Measurements from ENCODE around the gene SLC12A4. TPM values are rescaled to one million over a fixed set of nuclear protein-coding genes. Genes with fewer than 3 reads are reported as not detected.
"Not testable (repeated sequence)": the region's sequence is repeated elsewhere in the genome, so short reads cannot be mapped to it uniquely, and the experiment has no call there.

SLC12A4 gene
- total and polyA plus RNA-seq, 9 donors: 27.7 to 85.6 (median 48.7) TPM

DNA sequence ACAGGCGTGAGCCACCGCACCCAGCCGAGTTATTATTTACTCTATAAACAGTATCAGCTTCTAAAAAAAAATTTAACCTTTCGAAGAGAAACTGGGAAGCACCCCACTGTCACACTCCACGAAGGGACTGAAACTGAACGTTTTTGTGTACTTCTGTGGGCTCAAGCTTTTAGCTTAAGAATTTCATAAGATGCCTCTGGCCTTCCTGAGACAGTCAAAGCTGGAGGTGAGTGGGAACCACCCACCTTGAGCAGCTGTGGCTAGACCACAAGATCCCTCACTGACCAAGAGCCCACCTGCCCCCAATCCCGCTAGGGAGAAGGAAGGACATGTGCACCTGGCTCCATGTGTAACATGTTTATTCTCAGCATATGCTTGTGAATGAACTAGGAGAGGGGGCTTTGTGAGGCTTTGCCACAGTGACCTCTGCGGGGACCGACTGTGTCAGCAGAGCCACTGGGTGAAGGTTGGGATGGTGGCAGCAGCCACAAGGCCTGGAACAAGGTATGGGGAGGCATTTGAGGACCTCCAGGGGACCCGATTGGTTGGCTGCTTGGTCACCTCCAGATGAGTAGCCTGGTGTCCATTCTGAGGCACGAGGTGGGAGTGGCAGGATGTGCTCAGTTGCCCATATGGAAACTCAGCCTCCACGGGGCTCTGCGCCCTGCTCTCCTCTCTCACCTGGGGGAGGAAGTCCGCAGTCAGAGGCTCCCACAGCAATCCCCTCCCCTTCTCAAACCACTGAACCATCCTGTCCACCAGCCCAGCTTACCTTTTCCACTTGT lies 7.1 kb upstream of the SLC12A4 start:
- TF ChIP-seq EP300 (IDR thresholded peaks at IDR 0.05): no peak
- TF ChIP-seq, protein P1, sequence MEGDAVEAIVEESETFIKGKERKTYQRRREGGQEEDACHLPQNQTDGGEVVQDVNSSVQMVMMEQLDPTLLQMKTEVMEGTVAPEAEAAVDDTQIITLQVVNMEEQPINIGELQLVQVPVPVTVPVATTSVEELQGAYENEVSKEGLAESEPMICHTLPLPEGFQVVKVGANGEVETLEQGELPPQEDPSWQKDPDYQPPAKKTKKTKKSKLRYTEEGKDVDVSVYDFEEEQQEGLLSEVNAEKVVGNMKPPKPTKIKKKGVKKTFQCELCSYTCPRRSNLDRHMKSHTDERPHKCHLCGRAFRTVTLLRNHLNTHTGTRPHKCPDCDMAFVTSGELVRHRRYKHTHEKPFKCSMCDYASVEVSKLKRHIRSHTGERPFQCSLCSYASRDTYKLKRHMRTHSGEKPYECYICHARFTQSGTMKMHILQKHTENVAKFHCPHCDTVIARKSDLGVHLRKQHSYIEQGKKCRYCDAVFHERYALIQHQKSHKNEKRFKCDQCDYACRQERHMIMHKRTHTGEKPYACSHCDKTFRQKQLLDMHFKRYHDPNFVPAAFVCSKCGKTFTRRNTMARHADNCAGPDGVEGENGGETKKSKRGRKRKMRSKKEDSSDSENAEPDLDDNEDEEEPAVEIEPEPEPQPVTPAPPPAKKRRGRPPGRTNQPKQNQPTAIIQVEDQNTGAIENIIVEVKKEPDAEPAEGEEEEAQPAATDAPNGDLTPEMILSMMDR (IDR thresholded peaks at IDR 0.05): no peak
- intact Hi-C loops (cut with DNase I): no loop called here
- Histone ChIP-seq H3K27me3 (no peaks in the 10 kb centered on the region), H3K27ac (no peak overlapping the region), H3K36me3 (no peaks in the 10 kb centered on the region), H3K4me1 (ENCODE audit: insufficient read depth) (no peaks in the 10 kb centered on the region), H3K9me3 (no peaks in the 10 kb centered on the region), H3K4me3 (no peak overlapping the region)
- DNase-seq: no peak
- WGBS, 3 donors: 61 to 76% (median 64%) methylated on average over 14 of the region's 14 CpGs

DNA sequence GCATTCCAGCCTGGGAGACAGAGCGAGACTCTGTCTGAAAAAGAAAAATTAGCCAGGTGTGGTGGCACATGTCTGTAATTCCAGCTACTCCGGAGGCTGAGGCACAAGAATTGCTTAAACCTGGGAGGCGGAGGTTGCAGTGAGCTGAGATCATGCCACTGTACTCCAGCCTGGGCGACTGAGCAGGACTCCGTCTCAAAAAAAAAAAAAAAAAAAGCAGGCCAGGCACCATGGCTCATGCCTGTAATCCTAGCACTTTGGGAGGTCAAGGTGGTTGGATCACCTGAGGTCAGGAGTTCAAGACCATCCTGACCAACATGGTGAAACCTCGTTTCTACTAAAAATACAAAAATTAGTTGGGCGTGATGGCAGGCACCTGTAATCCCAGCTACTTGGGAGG lies 3.8 kb upstream of the SLC12A4 start:
- H3K9me3 ChIP-seq; H3K27me3 ChIP-seq; H3K4me3 ChIP-seq; DNase-seq; H3K27ac ChIP-seq; H3K4me1 ChIP-seq (ENCODE audit: insufficient read depth); H3K36me3 ChIP-seq; intact Hi-C loops (cut with DNase I): not testable (repeated sequence)
- 82 to 85% (median 85%) methylated on average over 7 of the region's 7 CpGs for WGBS, 3 donors

DNA sequence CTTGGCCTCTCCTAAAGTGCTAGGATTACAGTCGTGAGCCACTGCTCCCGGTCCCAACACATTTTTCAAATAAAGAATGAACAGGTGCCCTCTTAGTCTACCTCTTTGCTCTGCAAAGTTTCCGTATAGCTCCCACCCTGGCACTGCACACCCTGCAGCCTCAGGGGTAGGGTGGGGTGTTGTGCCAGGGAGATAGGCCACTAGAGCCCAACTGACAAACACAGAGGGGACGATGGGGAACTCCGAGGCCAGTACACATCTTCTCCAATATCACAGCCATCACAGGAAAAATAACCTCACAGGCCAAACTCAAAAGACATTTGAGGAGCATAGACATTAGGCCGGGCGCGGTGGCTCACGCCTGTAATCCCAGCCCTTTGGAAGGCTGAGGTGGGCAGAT lies 2.7 kb upstream of the SLC12A4 start:
- DNase-seq: no peak
- intact Hi-C loops (cut with DNase I): no loop called here
- 93 to 96% (median 95%) methylated on average over 9 of the region's 9 CpGs for WGBS, 3 donors

DNA sequence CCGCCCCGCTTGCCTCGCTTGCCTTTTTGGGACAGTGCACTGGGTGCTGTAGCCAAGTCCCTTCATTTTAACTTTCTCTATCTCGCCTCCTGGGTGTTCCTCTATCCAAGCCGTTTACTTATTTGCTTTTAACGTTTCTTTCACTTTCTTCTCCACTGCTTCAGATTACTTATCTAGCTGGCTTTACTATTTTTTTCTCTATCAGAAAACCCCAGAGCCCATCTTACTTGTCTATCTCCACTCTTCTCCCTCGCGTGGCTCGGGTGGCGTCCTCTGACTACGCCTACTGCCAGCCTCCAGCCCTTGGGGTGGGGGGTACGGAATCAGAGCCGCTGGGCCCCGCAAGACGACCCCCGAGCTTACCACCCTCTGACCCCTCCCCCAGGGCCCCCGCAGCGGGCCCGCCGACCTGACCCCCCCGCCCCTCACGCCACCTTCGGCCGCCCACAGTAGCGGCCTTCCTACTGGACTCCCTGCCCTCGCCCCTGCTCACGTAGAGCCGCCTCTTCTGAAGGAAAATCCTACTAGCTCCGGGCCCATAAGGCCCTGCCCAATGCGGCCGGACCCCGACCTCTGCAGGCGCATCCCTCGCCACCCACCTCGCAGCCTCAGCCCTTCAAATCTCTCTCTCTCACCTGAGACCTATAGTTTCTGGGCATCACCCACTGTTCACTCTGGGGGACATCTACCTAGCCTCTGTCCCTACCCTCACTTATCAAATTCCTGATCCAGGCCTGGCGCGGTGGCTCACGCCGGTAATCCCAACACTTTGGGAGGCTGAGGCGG lies 1.0 kb upstream of the SLC12A4 start:
- Histone ChIP-seq H3K4me1 (ENCODE audit: insufficient read depth) (peaks cover 11% of the 10 kb centered on the region), H3K27me3 (no peaks in the 10 kb centered on the region), H3K27ac (peak overlapping the region; percentile 16 to 86), H3K9me3 (no peaks in the 10 kb centered on the region), H3K36me3 (no peaks in the 10 kb centered on the region), H3K4me3 (peak overlapping the region; percentile 68)
- intact Hi-C loops (cut with DNase I): no loop called here
- peak in 2 of 5 donors; percentile 54 to 58 for DNase-seq
- TF ChIP-seq POLR2A (IDR thresholded peaks at IDR 0.05) (no peak), EP300 (IDR thresholded peaks at IDR 0.05) (no peak)
- TF ChIP-seq, protein P1 (IDR thresholded peaks at IDR 0.05): no peak
- WGBS, 3 donors: 29 to 35% (median 32%) methylated on average over 40 of the region's 40 CpGs

More for the DNA sequence above, 2.7 kb upstream of the SLC12A4 start:
- Histone ChIP-seq H3K9me3 (no peaks in the 10 kb centered on the region), H3K4me1 (ENCODE audit: insufficient read depth) (peaks cover 11% of the 10 kb centered on the region), H3K4me3 (no peak overlapping the region), H3K27ac (no peak overlapping the region), H3K27me3 (no peaks in the 10 kb centered on the region), H3K36me3 (no peaks in the 10 kb centered on the region)
- TF ChIP-seq, protein P1 (IDR thresholded peaks at IDR 0.05): no peak
- TF ChIP-seq POLR2A (IDR thresholded peaks at IDR 0.05): no peak
- TF ChIP-seq EP300 (IDR thresholded peaks at IDR 0.05): no peak
